ENCODE results near the gene KIF26A. TPM values are rescaled to one million over a fixed set of nuclear protein-coding genes. Genes with fewer than 3 reads are reported as not detected.

KIF26A gene
- total RNA-seq, 1 experiment from 2014 or later, result 68.2 TPM

DNA sequence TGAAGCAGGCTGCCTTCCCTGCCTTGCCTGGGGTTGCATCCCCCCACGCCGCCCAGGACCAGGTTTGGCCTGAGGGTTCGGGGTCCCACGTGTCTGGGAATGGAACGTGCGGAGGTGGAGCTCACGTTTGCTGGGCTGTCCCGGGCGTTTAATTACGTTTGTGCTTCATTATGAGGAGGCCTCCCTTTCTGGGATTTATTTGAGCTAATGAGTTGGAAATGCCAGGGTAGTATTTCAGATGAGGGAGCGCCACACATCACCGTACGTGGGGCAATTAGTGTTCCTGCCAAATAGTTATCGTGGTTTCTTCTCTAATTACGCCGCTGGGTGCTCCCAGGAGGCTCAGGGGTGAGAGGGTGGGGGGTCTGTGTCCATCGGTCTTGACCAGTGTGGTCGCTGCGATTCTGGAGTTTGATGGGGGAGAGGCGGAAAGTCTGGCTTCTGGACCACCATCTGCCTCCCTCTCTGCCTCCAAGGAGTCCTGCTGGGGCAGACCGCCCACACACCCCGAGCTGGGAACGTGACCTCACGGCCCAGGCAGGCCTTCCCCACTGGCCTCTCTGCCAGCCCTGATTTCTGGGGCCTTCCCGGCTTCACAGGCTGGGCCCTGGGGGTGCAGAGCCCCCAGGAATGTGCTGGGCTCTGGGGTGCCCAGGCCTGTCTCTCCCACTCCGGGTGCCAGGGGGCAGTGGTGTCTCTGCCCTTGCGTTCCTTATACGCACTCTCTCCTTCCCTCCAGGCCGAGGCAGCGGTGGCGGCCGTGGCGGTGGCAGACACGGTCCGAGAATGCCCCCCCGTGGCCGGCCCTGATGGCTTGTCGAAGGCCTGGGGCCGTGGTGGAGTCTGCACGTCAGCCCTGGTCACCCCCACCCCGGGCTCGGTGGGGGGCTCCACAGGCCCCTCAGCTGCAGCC is 18.9 kb downstream of the KIF26A start:
- Histone ChIP-seq H3K4me3 (no peak overlapping the region), H3K27me3 (no peaks in the 10 kb centered on the region), H3K9me3 (replicated peaks) (no peaks in the 10 kb centered on the region), H3K4me1 (no peaks in the 10 kb centered on the region), H3K27ac (no peak overlapping the region), H3K36me3 (peaks cover 33% of the 10 kb centered on the region)
- DNase-seq, result no peak

DNA sequence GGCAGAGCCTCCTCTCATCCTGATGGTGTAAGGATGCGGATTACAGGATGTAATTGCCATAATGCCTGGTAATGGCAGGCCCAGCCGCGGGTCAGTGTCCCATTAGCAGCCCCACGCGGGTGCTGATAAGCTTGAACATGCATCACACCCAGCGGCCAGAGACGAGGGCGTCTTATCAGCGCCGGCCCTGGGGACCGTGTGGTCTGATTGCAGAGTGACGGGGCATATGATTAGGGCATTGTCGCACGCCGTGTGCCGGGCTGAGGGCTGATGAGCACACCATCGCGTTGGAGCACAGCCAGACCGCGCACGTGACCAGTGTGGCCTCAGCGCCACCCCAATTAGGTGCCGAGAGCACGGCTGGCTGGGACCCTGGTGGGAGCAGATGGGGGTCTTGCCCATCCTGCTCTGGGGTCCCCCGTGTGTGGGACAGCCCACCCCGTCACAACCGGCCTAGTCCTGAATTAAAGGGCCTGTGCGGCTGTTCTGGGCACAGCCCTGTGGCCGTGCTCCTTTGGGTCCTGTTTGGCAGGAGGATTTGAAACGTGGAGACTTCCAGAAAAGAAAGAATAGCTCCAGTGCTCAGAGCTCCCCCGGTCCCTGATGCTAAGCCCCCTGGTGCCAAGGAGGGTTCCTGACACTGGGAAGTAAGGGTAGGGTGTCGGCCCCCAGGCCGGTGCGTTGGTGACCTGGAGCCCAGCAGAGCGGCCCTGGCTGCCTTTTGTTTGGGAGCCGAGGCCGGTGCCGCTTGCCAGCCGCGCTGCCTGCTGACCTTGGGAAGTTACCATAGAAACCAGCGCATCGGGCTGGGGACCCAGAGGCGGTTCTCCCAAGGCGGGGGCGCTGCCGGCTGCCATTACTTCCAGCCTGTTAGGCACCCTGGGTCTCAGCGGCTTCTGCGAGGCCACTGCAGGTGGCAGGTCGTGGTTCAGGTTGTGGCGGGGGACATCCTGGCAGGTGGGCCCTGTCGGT is 20.7 kb downstream of the KIF26A start:
- DNase-seq, result no peak
- Histone ChIP-seq H3K27me3 (no peaks in the 10 kb centered on the region), H3K27ac (no peak overlapping the region), H3K4me1 (no peaks in the 10 kb centered on the region), H3K36me3 (peaks cover 27% of the 10 kb centered on the region), H3K4me3 (no peak overlapping the region), H3K9me3 (replicated peaks) (no peaks in the 10 kb centered on the region)

DNA sequence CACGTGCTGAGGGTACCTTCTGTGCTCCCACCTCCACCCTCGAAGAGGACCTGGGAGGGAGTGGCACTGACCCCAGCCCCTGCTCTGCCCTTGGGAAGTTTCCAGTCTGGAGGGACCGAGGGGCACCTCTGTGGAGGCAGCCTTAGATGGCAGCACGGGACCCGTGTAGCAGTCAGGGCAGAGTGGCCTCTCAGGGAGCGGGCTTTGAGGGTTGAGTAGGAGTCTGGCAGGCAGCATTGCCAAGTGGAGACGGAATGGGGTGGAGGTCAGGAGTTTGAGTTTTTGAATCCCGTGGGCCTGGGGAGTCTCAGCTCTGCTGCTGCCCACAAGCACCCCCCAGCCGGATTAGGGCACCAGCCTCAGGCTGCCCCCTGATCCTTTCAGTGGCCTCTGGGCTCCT is 21.6 kb downstream of the KIF26A start:
- H3K4me1 ChIP-seq, result no peaks in the 10 kb centered on the region; the same call in 1 of the 2 replicates
- peaks cover 23% of the 10 kb centered on the region for H3K36me3 ChIP-seq
- no peak overlapping the region for H3K4me3 ChIP-seq
- no peak for DNase-seq
- H3K27me3 ChIP-seq, result no peaks in the 10 kb centered on the region
- no peak overlapping the region for H3K27ac ChIP-seq
- H3K9me3 ChIP-seq (replicated peaks), result no peaks in the 10 kb centered on the region

DNA sequence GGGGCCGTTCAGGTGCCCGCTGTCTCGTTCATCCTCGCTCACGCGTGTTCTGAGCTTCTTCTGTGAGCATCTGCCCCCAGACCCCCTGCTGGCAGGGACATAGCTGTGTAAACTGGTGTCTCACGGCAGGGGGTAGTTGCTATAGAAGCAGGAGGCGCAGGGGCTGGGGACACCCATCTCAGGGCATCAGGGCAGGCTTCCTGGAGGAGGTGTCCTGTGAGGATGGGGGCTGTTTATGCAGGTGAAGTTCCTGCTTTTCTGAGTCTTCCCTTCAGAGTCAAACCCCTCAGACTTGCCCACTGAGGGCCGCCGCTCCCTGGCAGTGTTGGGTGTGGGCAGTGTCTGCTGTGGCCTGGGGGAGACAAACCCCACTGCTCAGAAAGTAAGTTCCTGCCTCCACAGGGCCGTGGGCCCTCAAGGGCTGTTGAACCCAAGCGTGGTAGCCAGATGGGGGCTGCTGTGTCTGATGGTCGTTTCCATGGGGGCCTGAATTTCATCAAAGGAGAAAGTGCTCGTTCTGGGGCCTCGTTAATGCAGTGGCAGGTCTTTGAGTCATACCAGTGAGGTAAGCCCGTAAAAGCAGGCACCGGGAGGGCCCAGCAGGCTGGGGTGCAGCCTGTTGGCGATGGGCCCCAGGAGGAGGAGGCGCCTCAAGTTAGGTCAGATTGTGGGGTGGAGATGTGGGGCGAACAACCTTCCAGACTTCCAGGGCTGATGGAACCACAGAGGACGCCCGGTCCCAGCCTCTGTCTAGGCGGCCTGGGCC is 23.4 kb downstream of the KIF26A start:
- Histone ChIP-seq H3K4me3 (no peak overlapping the region), H3K27ac (no peak overlapping the region), H3K4me1 (peaks cover 6% of the 10 kb centered on the region; the same call in 1 of the 2 replicates), H3K36me3 (peaks cover 22% of the 10 kb centered on the region), H3K27me3 (no peaks in the 10 kb centered on the region), H3K9me3 (replicated peaks) (no peaks in the 10 kb centered on the region)
- no peak for DNase-seq

DNA sequence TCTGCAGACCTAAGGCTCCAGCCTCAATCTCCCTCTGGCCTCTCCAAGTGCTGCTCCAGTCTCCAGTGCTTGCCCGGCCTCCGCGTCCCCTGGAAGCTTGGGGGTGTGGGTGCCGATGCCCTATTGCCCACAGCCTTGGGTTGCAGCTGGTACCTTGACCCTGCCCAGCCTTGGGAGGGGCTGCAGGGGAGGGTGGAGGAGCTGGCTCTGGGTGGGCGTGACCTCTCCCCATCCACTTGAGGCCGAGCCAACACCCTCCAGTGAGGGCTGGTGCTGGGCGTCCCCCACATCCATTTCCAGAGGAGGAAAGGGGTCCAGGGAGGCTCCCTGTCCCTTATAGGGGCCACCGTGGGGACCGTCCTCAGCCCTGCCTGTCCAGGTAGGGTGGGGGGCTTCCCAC is 24.1 kb downstream of the KIF26A start:
- peaks cover 6% of the 10 kb centered on the region; the same call in 1 of the 2 replicates for H3K4me1 ChIP-seq

DNA sequence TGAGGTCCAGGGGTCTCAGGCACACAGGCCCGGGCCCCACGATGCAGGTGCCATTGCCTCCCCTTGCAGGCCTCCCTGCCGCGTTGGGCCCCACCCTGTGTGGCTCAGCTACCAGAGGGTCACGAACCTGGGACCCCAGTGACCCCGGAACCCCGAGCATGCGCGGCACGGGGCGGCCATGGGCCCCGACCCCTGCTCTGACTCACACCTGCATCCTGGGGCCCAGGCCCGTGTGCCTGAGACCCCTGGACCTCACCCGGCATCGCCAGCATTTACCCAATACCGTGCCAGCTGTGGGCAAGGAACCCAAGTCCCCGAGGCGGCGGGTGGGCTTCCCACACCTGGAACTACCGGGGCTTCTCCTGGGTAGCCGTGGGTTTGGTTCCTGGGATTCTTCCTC is 25.2 kb downstream of the KIF26A start:
- DNase-seq, result no peak
- H3K9me3 ChIP-seq (replicated peaks), result no peaks in the 10 kb centered on the region
- peaks cover 11% of the 10 kb centered on the region for H3K36me3 ChIP-seq
- H3K27ac ChIP-seq, result no peak overlapping the region
- H3K4me1 ChIP-seq, result peaks cover 6% of the 10 kb centered on the region; the same call in 1 of the 2 replicates
- no peaks in the 10 kb centered on the region for H3K27me3 ChIP-seq
- no peak overlapping the region for H3K4me3 ChIP-seq

More for the DNA sequence above, 24.1 kb downstream of the KIF26A start:
- H3K36me3 ChIP-seq, result peaks cover 21% of the 10 kb centered on the region
- H3K27ac ChIP-seq, result no peak overlapping the region
- H3K27me3 ChIP-seq, result no peaks in the 10 kb centered on the region
- H3K9me3 ChIP-seq (replicated peaks), result no peaks in the 10 kb centered on the region
- H3K4me3 ChIP-seq, result no peak overlapping the region
- DNase-seq, result no peak

DNA sequence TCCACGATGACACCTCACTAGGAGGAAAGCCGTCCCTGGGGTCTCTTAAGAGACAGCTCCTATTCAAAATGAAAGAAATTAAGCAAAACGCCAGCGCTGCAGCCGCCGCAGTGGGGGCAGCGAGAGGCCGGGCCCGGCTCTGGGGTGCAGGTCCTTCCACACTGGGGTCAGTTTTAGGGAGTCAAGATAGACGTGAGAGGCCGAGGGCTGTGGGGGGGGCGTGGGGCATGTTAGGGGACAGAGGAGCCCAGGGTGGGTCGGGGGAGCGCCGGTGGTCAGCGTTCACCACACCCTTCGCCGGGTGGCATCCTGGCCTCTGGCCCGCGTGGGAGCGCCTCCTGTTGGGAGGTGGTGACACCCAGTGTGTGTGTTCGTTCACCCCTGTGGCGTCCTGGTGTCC is 25.7 kb downstream of the KIF26A start:
- DNase-seq, result no peak
- H3K27ac ChIP-seq, result no peak overlapping the region
- peaks cover 6% of the 10 kb centered on the region for H3K36me3 ChIP-seq
- H3K9me3 ChIP-seq (replicated peaks), result no peaks in the 10 kb centered on the region
- no peaks in the 10 kb centered on the region for H3K27me3 ChIP-seq
- H3K4me1 ChIP-seq, result peaks cover 6% of the 10 kb centered on the region; the same call in 1 of the 2 replicates
- no peak overlapping the region for H3K4me3 ChIP-seq

DNA sequence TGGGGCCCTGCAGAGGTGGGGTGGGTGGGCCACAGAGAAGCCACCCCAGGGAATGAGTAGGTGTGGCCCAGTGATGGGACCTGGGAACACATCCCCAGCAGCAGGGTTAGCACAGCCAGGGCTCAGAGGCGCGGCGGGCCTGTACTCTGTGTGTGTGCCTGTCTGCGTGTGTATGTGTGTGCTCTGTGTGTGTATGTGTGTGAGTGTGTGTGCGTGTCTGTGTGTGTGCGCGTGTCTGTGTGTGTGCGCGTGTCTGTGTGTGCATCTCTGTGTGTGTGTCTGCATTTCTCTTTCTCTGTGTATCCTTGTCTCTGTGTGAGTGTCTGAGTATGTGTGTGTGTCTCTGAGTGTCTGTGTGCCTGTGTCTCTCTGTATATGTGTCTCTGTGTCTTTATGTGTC is 26.1 kb downstream of the KIF26A start:
- Histone ChIP-seq H3K9me3 (replicated peaks) (no peaks in the 10 kb centered on the region), H3K27me3 (no peaks in the 10 kb centered on the region), H3K27ac (no peak overlapping the region), H3K4me1 (peaks cover 6% of the 10 kb centered on the region; the same call in 1 of the 2 replicates), H3K36me3 (peaks cover 2% of the 10 kb centered on the region), H3K4me3 (no peak overlapping the region)
- DNase-seq, result no peak

DNA sequence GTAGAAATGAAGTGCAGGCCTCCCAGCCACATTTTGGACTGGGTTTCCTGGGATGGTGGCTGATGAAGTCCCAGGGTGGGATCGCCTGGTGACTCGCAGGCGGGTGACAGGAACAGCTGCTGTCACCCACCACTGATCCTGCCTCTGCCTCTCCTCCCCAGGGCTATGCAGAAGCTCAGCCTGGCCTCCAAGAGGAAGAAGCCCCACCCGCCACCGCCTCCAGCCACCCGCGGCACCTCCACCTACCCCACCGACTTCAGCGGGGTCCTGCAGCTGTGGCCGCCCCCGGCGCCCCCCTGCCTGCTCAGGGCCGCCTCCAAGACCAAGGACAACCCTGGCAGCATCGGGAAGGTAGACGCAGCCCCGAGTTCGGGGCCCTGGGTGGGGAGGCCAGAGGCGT is 28.3 kb downstream of the KIF26A start:
- Histone ChIP-seq H3K27me3 (no peaks in the 10 kb centered on the region), H3K4me3 (no peak overlapping the region), H3K9me3 (replicated peaks) (no peaks in the 10 kb centered on the region), H3K27ac (no peak overlapping the region), H3K4me1 (peaks cover 6% of the 10 kb centered on the region; the same call in 1 of the 2 replicates), H3K36me3 (peaks cover 13% of the 10 kb centered on the region)
- DNase-seq, result peak; percentile 65 to 71

DNA sequence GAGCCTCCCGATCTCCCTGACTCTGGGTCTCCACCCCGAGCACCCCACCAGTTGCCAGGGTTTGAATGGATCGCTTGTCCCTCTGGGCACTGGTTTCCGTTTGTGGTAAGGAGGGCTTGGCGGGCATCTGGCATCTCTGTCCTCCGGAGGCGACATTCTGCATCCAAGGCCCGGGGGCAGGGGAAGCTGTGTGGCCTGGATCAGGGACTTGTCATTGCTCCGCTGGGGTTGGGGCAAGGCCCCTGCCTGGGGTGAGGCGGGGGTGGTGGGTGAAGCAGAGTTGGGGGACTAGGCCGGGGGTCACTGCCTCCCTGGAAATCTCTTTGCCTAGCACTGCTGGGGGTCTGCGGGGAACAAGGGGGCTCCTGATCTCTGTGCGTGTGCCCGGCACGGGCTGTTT is 30.2 kb downstream of the KIF26A start:
- no peak overlapping the region for H3K27ac ChIP-seq
- no peaks in the 10 kb centered on the region for H3K9me3 ChIP-seq (replicated peaks)
- peaks cover 28% of the 10 kb centered on the region for H3K36me3 ChIP-seq
- no peak for DNase-seq
- H3K27me3 ChIP-seq, result no peaks in the 10 kb centered on the region
- H3K4me1 ChIP-seq, result peaks cover 6% of the 10 kb centered on the region; the same call in 1 of the 2 replicates
- no peak overlapping the region for H3K4me3 ChIP-seq

DNA sequence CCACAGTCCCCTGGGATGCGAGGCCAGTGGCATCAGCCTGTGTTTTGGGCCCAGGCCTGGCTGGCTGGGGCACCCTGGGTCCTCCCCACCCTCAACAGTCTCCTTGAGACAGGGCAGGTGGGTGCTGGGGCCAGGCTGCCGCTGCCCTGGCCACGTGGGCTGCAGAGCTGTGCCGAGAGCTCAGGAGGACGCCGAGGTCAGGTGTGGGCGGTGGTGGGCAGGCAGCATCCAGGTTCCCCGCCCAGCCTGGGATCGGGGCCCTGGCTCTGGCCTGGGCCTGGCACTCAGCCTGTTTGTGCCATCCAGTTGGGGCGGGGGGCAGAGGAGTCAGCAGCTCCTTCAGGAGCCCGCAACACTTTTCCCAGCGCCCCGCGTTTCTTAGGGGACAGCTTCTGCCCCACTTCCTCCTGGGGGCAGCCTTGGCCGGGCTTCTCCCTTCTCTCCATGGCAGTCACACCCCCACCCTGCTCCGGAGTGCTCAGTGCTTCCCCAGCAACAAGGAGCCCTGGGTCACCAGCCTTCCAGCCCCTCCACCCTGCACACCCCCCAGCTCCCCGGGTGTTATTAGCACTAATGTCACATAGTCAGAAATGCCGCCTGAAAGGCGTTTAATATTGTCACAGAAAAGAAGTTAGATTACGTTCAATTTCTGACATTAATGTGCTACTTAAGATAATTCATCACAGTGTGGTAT is 30.8 kb downstream of the KIF26A start:
- no peak overlapping the region for H3K4me3 ChIP-seq
- no peaks in the 10 kb centered on the region for H3K9me3 ChIP-seq (replicated peaks)
- H3K27me3 ChIP-seq, result no peaks in the 10 kb centered on the region
- no peak overlapping the region for H3K27ac ChIP-seq
- H3K4me1 ChIP-seq, result peaks cover 6% of the 10 kb centered on the region; the same call in 1 of the 2 replicates
- H3K36me3 ChIP-seq, result peaks cover 33% of the 10 kb centered on the region
- DNase-seq, result no peak

DNA sequence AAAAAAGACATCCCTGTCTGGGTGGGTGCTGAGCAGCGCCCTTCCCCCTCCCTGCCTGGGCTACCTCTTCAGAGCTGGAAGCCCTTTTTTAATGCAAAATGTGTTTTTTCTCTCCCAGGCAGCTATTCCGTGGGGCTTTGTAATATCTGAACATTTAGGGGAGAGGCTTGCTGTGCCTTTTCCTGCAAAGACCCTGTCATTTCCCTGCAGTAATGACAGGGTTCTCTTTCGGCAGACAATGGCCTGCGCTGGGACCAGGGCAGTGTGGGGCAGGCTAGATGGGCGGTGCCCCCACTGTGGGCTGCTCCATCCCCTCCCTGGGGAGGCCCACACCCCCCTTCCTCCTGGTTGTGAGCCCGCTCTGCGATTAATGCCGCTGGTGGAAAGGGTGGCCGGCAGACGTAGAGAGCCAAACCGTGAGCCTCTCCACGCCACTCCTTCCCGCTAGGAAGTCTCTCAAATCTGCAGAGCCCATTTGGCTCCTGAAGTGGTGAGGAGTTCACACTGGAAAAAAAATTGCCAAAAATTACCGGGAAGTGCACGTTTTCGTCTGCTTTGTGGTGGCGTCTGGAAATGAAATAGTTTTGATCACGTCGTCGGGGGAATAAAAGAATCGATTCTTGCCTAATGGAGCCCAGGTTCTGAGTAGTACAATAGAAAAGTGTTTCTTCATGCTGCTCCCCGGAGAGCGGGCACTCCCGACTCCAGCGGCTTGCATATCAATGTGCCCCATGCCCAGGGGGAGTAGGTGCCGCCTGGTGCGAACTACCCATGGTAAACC is 31.5 kb downstream of the KIF26A start:
- Histone ChIP-seq H3K4me3 (no peak overlapping the region), H3K36me3 (peaks cover 41% of the 10 kb centered on the region), H3K27me3 (no peaks in the 10 kb centered on the region), H3K4me1 (peaks cover 6% of the 10 kb centered on the region; the same call in 1 of the 2 replicates), H3K27ac (no peak overlapping the region), H3K9me3 (replicated peaks) (no peaks in the 10 kb centered on the region)
- DNase-seq, result no peak

DNA sequence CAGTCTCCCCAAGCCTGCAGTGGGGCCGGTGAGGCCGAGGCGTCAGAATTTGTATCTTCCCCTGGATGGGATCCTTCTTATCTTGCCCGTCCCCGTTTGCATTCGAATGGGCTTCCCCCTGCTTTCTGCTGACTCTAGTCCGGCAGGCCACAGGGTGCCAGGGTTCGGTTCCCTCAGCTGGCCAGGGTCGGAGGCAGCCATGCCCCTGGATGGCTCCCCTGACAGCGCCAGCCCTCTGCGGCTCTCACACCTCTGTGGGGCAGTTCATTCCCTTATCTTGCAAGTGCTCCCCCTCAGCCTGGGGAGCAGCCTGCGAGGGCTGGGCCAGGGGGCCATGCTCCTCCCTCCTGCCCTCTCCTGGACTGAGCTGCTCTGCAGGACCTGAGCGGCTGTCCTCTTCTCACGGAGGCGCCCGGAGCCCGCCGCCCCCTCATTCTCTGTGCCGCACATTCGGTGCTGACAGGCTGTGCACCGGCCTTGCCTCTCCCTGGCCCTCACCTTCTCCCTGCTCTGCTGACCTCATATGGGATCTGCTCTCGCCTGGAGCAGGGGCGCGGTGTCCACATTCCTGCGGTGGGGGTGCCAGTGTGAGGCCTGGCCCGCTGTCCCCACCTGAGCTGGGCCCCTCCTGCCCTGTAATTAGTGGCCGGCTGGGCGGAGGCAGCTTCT is 32.8 kb downstream of the KIF26A start:
- no peaks in the 10 kb centered on the region for H3K27me3 ChIP-seq
- H3K4me1 ChIP-seq, result peaks cover 4% of the 10 kb centered on the region; the same call in 1 of the 2 replicates
- H3K27ac ChIP-seq, result no peak overlapping the region
- no peaks in the 10 kb centered on the region for H3K9me3 ChIP-seq (replicated peaks)
- DNase-seq, result no peak
- peaks cover 52% of the 10 kb centered on the region for H3K36me3 ChIP-seq
- H3K4me3 ChIP-seq, result no peak overlapping the region

Data from SJCRH30 (cell line).